B cell (primary cell): Measurements from ENCODE around the gene PRM2. TPM values are rescaled to one million over a fixed set of nuclear protein-coding genes. Genes with fewer than 3 reads are reported as not detected.

Experiments used
- ATAC-seq: fragments of 200-7000 bp; cut with Tn5 transposase; one replicate; pipeline ENCODE4 v1.10.0; 2021; ENCODE audit warnings: low read depth, mild to moderate bottlenecking, moderate number of reproducible peaks, moderate library complexity
- CTCF ChIA-PET: fragments of 350-600 bp; sonication (Branson Sonifier 250); formaldehyde crosslinking; loops from one replicate; lab custom pipeline; 2021; ENCODE audit warnings: antibody characterized with exemption, inconsistent platforms; lab: Charles Lee
- POLR2A ChIA-PET: fragments of 350-600 bp; sonication (Branson Sonifier 250); formaldehyde crosslinking; loops from one replicate; lab custom pipeline; 2021; ENCODE audit warnings: antibody characterized with exemption; lab: Charles Lee
- DNase-seq: peaks from one replicate; pipeline ENCODE4 v3.0.0; 2013
- H2AFZ ChIP-seq: 2 replicates; pipeline ENCODE4 v1.6.1; 2012; ENCODE audit warnings: mild to moderate bottlenecking, low read depth, low read length; ENCODE audit not compliant: insufficient read depth, poor library complexity, severe bottlenecking
- H3K27ac ChIP-seq, 2 donors: 1 replicate in 1 of 2; 2 replicates in 1 of 2; pipeline ENCODE4 v1.5.1; 2012 to 2013; ENCODE audit warnings: low read length in 2 of 2, mild to moderate bottlenecking in 2 of 2, moderate library complexity in 1 of 2
- H3K27me3 ChIP-seq, 4 experiments: fragments of 200-600 bp in 1 of 4; sonication (generic) in 1 of 4; replicated peaks in 1 of 4; 1 replicate in 2 of 4; 2 replicates in 2 of 4; pipeline versions ENCODE4 v1.6.1 to v1.7.0; 2013 to 2016; ENCODE audit warnings: low read length in 3 of 4, mild to moderate bottlenecking in 2 of 4, mixed read lengths in 1 of 4, moderate library complexity in 1 of 4; ENCODE audit not compliant: insufficient read depth in 4 of 4, control insufficient read depth in 3 of 4; ENCODE audit errors: control extremely low read depth in 1 of 4
- H3K36me3 ChIP-seq, 2 experiments: replicated peaks in 1 of 2; 1 replicate in 1 of 2; 2 replicates in 1 of 2; pipeline versions ENCODE4 v1.6.1 to v1.7.1; 2013; ENCODE audit warnings: low read length in 1 of 2; ENCODE audit not compliant: insufficient read depth in 2 of 2, control insufficient read depth in 1 of 2; ENCODE audit errors: control extremely low read depth in 1 of 2, extremely low read depth in 1 of 2
- H3K4me1 ChIP-seq, 2 donors: fragments of 200-600 bp in 1 of 2; sonication (generic) in 1 of 2; 1 replicate in 1 of 2; 2 replicates in 1 of 2; pipeline versions ENCODE4 v1.5.1 to v1.6.1; 2013 to 2017; ENCODE audit warnings: low read length in 2 of 2; ENCODE audit not compliant: control insufficient read depth in 2 of 2, insufficient read depth in 2 of 2
- H3K4me2 ChIP-seq: replicated peaks from 2 replicates; pipeline ENCODE3; 2012; ENCODE audit warnings: mild to moderate bottlenecking, low read depth, low read length; ENCODE audit not compliant: poor library complexity, severe bottlenecking
- H3K4me3 ChIP-seq, 5 experiments: fragments of 200-600 bp in 1 of 5; sonication (generic) in 1 of 5; 1 replicate in 3 of 5; 2 replicates in 2 of 5; pipeline versions ENCODE4 v1.5.1 to v1.7.0; 2011 to 2016; ENCODE audit warnings: low read length in 4 of 5, mild to moderate bottlenecking in 4 of 5, low read depth in 2 of 5, control low read depth in 1 of 5, moderate library complexity in 1 of 5; ENCODE audit not compliant: insufficient read depth in 1 of 5; ENCODE audit errors: control extremely low read depth in 1 of 5, extremely low read depth in 1 of 5
- H3K79me2 ChIP-seq: fragments of 200-600 bp; sonication (generic); one replicate; pipeline ENCODE4 v1.6.0; 2016; ENCODE audit warnings: low read length; ENCODE audit not compliant: control insufficient read depth, insufficient read depth
- H3K9ac ChIP-seq: fragments of 200-600 bp; sonication (generic); 2 replicates; pipeline ENCODE4 v1.6.1; 2017; ENCODE audit warnings: mild to moderate bottlenecking, low read length, moderate library complexity
- H3K9me3 ChIP-seq, 3 donors: one replicate each; pipeline versions ENCODE4 v1.6.1 to v1.7.1; 2013; ENCODE audit warnings: low read length in 2 of 3; ENCODE audit not compliant: control insufficient read depth in 2 of 3, insufficient read depth in 1 of 3; ENCODE audit errors: control extremely low read depth in 1 of 3
- H4K20me1 ChIP-seq: 2 replicates; pipeline ENCODE4 v1.6.0; 2012; ENCODE audit warnings: mild to moderate bottlenecking, low read length; ENCODE audit not compliant: insufficient read depth, control insufficient read depth, poor library complexity, severe bottlenecking
- H3K27ac Mint-ChIP-seq: one replicate; pipeline ENCODE4 v1.8.0; 2021; ENCODE audit warnings: mixed read lengths
- H3K27me3 Mint-ChIP-seq: one replicate; pipeline ENCODE4 v1.8.0; 2021; ENCODE audit warnings: mixed read lengths
- H3K4me1 Mint-ChIP-seq: one replicate; pipeline ENCODE4 v1.8.0; 2021; ENCODE audit warnings: mixed read lengths
- H3K4me3 Mint-ChIP-seq: one replicate; pipeline ENCODE4 v1.8.0; 2021; ENCODE audit warnings: mixed read lengths
- H3K9me3 Mint-ChIP-seq: one replicate; pipeline ENCODE4 v1.8.0; 2022; ENCODE audit warnings: mixed read lengths; ENCODE audit not compliant: insufficient read depth
- CTCF ChIP-seq: fragments of 200-600 bp; IDR thresholded peaks from one replicate; pipeline ENCODE4 v1.8.0; 2022; ENCODE audit warnings: antibody characterized with exemption, mild to moderate bottlenecking
- EZH2 ChIP-seq: IDR thresholded peaks from 2 replicates; pipeline ENCODE4 v1.6.1; 2012; ENCODE audit warnings: borderline replicate concordance, low read depth, mild to moderate bottlenecking, moderate library complexity, low read length; ENCODE audit not compliant: insufficient read depth, poor library complexity, severe bottlenecking
- WGBS: methylation state at CpG from one replicate; pipeline ENCODE4 v1.1.5; 2013; ENCODE audit warnings: missing lambda C conversion rate; ENCODE audit not compliant: insufficient coverage; 5-methylcytosine and 5-hydroxymethylcytosine counted together
- intact Hi-C: fragments of 100-400 bp; cut with micrococcal nuclease; formaldehyde crosslinking; loops from one replicate; pipeline ENCODE4 v1.10.0; 2022
- polyA plus RNA-seq: library from polyadenylated mRNA; depleted of rRNA; stranded (reverse); fragments of >200 nt; gene quantifications from 2 replicates; pipeline ENCODE4 v1.2.3, GENCODE V29; 2012
- small RNA-seq: library from RNA; depleted of rRNA; stranded (forward); fragments of <200 nt; gene quantifications from one replicate; pipeline ENCODE3, GENCODE V24; 2012; ENCODE audit warnings: low replicate concordance, low read depth; ENCODE audit not compliant: insufficient read length
- total RNA-seq, 2 donors: library from RNA; stranded (reverse); fragments of 120-200 nt in 1 of 2; gene quantifications; 1 replicate in 1 of 2; 2 replicates in 1 of 2; pipeline versions ENCODE4 v1.2.3 to v1.2.4, GENCODE V29; 2013 to 2022

The PRM2 gene
- total and polyA plus RNA-seq, 2 donors (not counting 1 experiment from before 2014, with no cell fraction given), result not detected

GRCh38 chr16:11225677-11226549 lies 50.4 kb downstream of the PRM2 start:
- CTCF ChIA-PET, result interaction anchor here (1.7 to 2.1 kb wide), 2 partner anchors 29 to 150 kb away, joined by 4 to 24 read pairs; partner anchors contain the start of gene SOCS1
- intact Hi-C loops, result loop anchor here (1.0 to 2.0 kb wide), 4 partner anchors 17 to 147 kb away; partner anchors contain the start of gene SOCS1
- H3K4me2 ChIP-seq, result peak overlapping the region; percentile 90

More at GRCh38 chr16:11225677-11226549, 50.4 kb downstream of the PRM2 start:
- no peak for DNase-seq
- Histone ChIP-seq H3K27ac (peak overlapping the region; percentile 72 to 85), H3K4me1 (peaks cover 28 to 30% of the 10 kb centered on the region in 2 donors), H3K4me3 (peak overlapping the region in 4 of 5 experiments; percentile 16 to 61 (median 42)), H2AFZ (peak overlapping the region; percentile 82), H3K79me2 (no peaks in the 10 kb centered on the region), H3K9me3 (no peaks in the 10 kb centered on the region), H3K36me3 (no peaks in the 10 kb centered on the region), H3K27me3 (no peaks in the 10 kb centered on the region), H3K9ac (peak overlapping the region; percentile 59), H4K20me1 (no peaks in the 10 kb centered on the region)
- POLR2A ChIA-PET, result interaction anchor here (0.6 to 2.4 kb wide), 8 partner anchors 20 to 285 kb away, joined by 3 to 19 read pairs (median 4); partner anchors contain the start of gene SOCS1
- TF ChIP-seq EZH2 (no peak), CTCF (no peak)
- H3K9me3 Mint-ChIP-seq, result no peaks in the 10 kb centered on the region
- peak overlapping the region; percentile 83 for H3K4me3 Mint-ChIP-seq
- no peak for ATAC-seq
- no peaks in the 10 kb centered on the region for H3K27me3 Mint-ChIP-seq
- WGBS, result 51% methylated on average over 11 of the region's 18 CpGs
- H3K4me1 Mint-ChIP-seq, result peaks cover 34% of the 10 kb centered on the region
- peak overlapping the region; percentile 93 for H3K27ac Mint-ChIP-seq

Small RNAs within 50 kb of the gene (small RNA-seq; reads per million reads assigned to genes)
- gene MIR548H2 (not detected), gene RF00019 (not detected), gene RF00554 (not detected)

Other genes starting within 250 kb of the PRM2 start
- 107 TPM in 2 replicates for gene SOCS1, start 20.3 kb downstream of the PRM2 start, total RNA-seq
- 21.9 and 29.7 TPM in 2 replicates for gene SOCS1, start 20.3 kb downstream of the PRM2 start, polyA plus RNA-seq
- not detected in 2 replicates for gene TNP2, start 7.2 kb downstream of the PRM2 start, total RNA-seq
- not detected in 2 replicates for gene TNP2, start 7.2 kb downstream of the PRM2 start, polyA plus RNA-seq
- not detected in 2 replicates for gene PRM3, start 2.9 kb downstream of the PRM2 start, total RNA-seq
- not detected in 2 replicates for gene PRM3, start 2.9 kb downstream of the PRM2 start, polyA plus RNA-seq
- not detected in 2 replicates for gene PRM1, start 4.8 kb upstream of the PRM2 start, total RNA-seq
- gene PRM1, start 4.8 kb upstream of the PRM2 start, polyA plus RNA-seq, result not detected in 2 replicates
- 25.5 and 27.0 TPM in 2 replicates for gene RMI2, start 69.0 kb upstream of the PRM2 start, total RNA-seq
- gene RMI2, start 69.0 kb upstream of the PRM2 start, polyA plus RNA-seq, result 2.2 and 2.3 TPM in 2 replicates